NCI-H510A (cell line): ENCODE measurements around the gene CD1C.
"Not testable (repeated sequence)": the region's sequence is repeated elsewhere in the genome, so short reads cannot be mapped to it uniquely, and the experiment has no call there.

Source experiments
- DNase-seq: peaks from one replicate; lab custom pipeline; 2025; lab: John Stamatoyannopoulos, UW

CD1C gene

GRCh38 chr1:158329300-158329699, 39.6 kb downstream of the CD1C start:
- DNase-seq: no peak

GRCh38 chr1:158329733-158330132, 40.0 kb downstream of the CD1C start:
- no peak for DNase-seq

GRCh38 chr1:158330391-158331105, 40.8 kb downstream of the CD1C start:
- DNase-seq: no peak

GRCh38 chr1:158331106-158331425, 41.3 kb downstream of the CD1C start:
- no peak for DNase-seq

GRCh38 chr1:158331481-158332150, 41.9 kb downstream of the CD1C start, which contains the start of gene CD1B:
Gene CD1B, minus strand, starts transcription at chr1:158331531. Its CDS starts 108 bp downstream, at chr1:158331423.
- no peak for DNase-seq

- DNase-seq: no peak
Measured at GRCh38 chr1:158333405-158334155, 43.9 kb downstream of the CD1C start.

- DNase-seq: no peak
Measured at GRCh38 chr1:158334526-158335212, 44.9 kb downstream of the CD1C start.

GRCh38 chr1:158335213-158335532, 45.5 kb downstream of the CD1C start:
- no peak for DNase-seq

- not testable (repeated sequence) for DNase-seq
Measured at GRCh38 chr1:158336413-158336812, 46.7 kb downstream of the CD1C start.
